ENCODE measurements around the gene RAB44. TPM values are rescaled to one million over a fixed set of nuclear protein-coding genes. Genes with fewer than 3 reads are reported as not detected.

Gene RAB44
- total and polyA plus RNA-seq, 2 of the 13 experiments (the other 11 are each of a cell fraction or from before 2014, with no cell fraction given), result not detected

GRCh38 chr6:36676141-36677058 is 21.2 kb upstream of the RAB44 start (continued):
- TF ChIP-seq FOXK1 (CRISPR knock-in tag; IDR thresholded peaks at IDR 0.05; ENCODE audit: borderline replicate concordance, low read depth) (0 out of 2 replicates have a peak, but pooled peaks have one; percentile 57), ZNF550 (CRISPR knock-in tag; IDR thresholded peaks at IDR 0.05; ENCODE audit: borderline replicate concordance) (no peak), KAT2B (IDR thresholded peaks at IDR 0.05; ENCODE audit: borderline replicate concordance, low read depth, low read length) (no peak), NFE2L1 (CRISPR knock-in tag; IDR thresholded peaks at IDR 0.05; ENCODE audit: borderline replicate concordance) (no peak), SP140L (CRISPR knock-in tag; IDR thresholded peaks at IDR 0.05; ENCODE audit: borderline replicate concordance) (no peak), ATF1 (CRISPR knock-in tag; IDR thresholded peaks at IDR 0.05) (no peak), PREB (CRISPR knock-in tag; IDR thresholded peaks at IDR 0.05) (no peak), ZNF564 (CRISPR knock-in tag; IDR thresholded peaks at IDR 0.05) (peak; percentile 56; the same call in 1 of the 2 replicates), THAP7 (CRISPR knock-in tag; IDR thresholded peaks at IDR 0.05) (peak; percentile 83), ZFY (CRISPR knock-in tag; IDR thresholded peaks at IDR 0.05) (no peak), FOXC1 (CRISPR knock-in tag; IDR thresholded peaks at IDR 0.05; ENCODE audit: borderline replicate concordance) (peak; percentile 87; the same call in 1 of the 2 replicates), ATF2 (CRISPR knock-in tag; IDR thresholded peaks at IDR 0.05) (no peak; the same call in 1 of the 2 replicates), FOSL2 (CRISPR knock-in tag; IDR thresholded peaks at IDR 0.05) (peak; percentile 58; the same call in 1 of the 2 replicates), MEIS2 (CRISPR knock-in tag; IDR thresholded peaks at IDR 0.05) (no peak), ZNF260 (CRISPR knock-in tag; IDR thresholded peaks at IDR 0.05; ENCODE audit: borderline replicate concordance, low read depth) (no peak), XBP1 (CRISPR knock-in tag; IDR thresholded peaks at IDR 0.05) (no peak), HES4 (CRISPR knock-in tag; IDR thresholded peaks at IDR 0.05; ENCODE audit: borderline replicate concordance) (no peak), KDM2A (CRISPR knock-in tag; IDR thresholded peaks at IDR 0.05; ENCODE audit: borderline replicate concordance, low read depth) (peak; percentile 57), CHD2 (IDR thresholded peaks at IDR 0.05; ENCODE audit: low read depth, low read length) (no peak), ZSCAN25 (CRISPR knock-in tag; IDR thresholded peaks at IDR 0.05) (peak; percentile 62; the same call in 1 of the 2 replicates), SNAPC4 (CRISPR knock-in tag; IDR thresholded peaks at IDR 0.05) (no peak), KLF9 (CRISPR knock-in tag; IDR thresholded peaks at IDR 0.05; ENCODE audit: low read depth) (0 out of 2 replicates have a peak, but pooled peaks have one; percentile 65)
